IPS DF 4.7 (cell line): Measurements from ENCODE around the gene ZDHHC7.

Source experiments
- DNase-seq: peaks from one replicate; pipeline ENCODE4 v3.0.0-alpha.2; 2013; ENCODE audit warnings: low spot score; ENCODE audit errors: extremely low read depth

Gene ZDHHC7

GRCh38 chr16:85019659-85020245, 8.4 kb upstream of the ZDHHC7 start:
- DNase-seq, result no peak

GRCh38 chr16:85018529-85019236, 7.3 kb upstream of the ZDHHC7 start:
- DNase-seq, result no peak

GRCh38 chr16:85017633-85018032, 6.3 kb upstream of the ZDHHC7 start:
- no peak for DNase-seq

- no peak for DNase-seq
Observed at GRCh38 chr16:85017151-85017550, 5.8 kb upstream of the ZDHHC7 start.

- DNase-seq, result no peak
Observed at GRCh38 chr16:85015481-85016187, 4.3 kb upstream of the ZDHHC7 start.

- no peak for DNase-seq
Observed at GRCh38 chr16:85014311-85014710, 3.0 kb upstream of the ZDHHC7 start.

GRCh38 chr16:85011846-85012284, 530 bp upstream of the ZDHHC7 start:
- DNase-seq, result no peak

GRCh38 chr16:85010446-85010930, 847 bp downstream of the ZDHHC7 start:
- DNase-seq, result no peak

- no peak for DNase-seq
Observed at GRCh38 chr16:85008271-85008670, 3.1 kb downstream of the ZDHHC7 start.

- no peak for DNase-seq
Observed at GRCh38 chr16:85007496-85008214, 3.7 kb downstream of the ZDHHC7 start.

- no peak for DNase-seq
Observed at GRCh38 chr16:85006639-85007038, 4.7 kb downstream of the ZDHHC7 start.

- DNase-seq, result no peak
Observed at GRCh38 chr16:85005285-85006069, 5.9 kb downstream of the ZDHHC7 start.

GRCh38 chr16:85004587-85005205, 6.6 kb downstream of the ZDHHC7 start:
- DNase-seq, result no peak

GRCh38 chr16:85003725-85004586, 7.4 kb downstream of the ZDHHC7 start:
- no peak for DNase-seq

GRCh38 chr16:85003076-85003475, 8.3 kb downstream of the ZDHHC7 start:
- no peak for DNase-seq

- no peak for DNase-seq
Observed at GRCh38 chr16:85002608-85003007, 8.7 kb downstream of the ZDHHC7 start.

GRCh38 chr16:85002099-85002541, 9.2 kb downstream of the ZDHHC7 start:
- no peak for DNase-seq

GRCh38 chr16:84999857-85000480, 11.4 kb downstream of the ZDHHC7 start:
- no peak for DNase-seq

GRCh38 chr16:84999200-84999599, 12.1 kb downstream of the ZDHHC7 start:
- no peak for DNase-seq
